ENCODE results near the gene SPON1.

GRCh38 chr11:13962198-13962561 is 343 bp upstream of the SPON1 start:
- no peak for TF ChIP-seq POLR2AphosphoS5 (IDR thresholded peaks at IDR 0.05; ENCODE audit: low read length)
- TF ChIP-seq USF1 (IDR thresholded peaks at IDR 0.05; ENCODE audit: borderline replicate concordance, extremely low read length, insufficient read depth, low read depth, low read length), result no peak
- no peak for TF ChIP-seq BCL11A (IDR thresholded peaks at IDR 0.05; ENCODE audit: low read depth, low read length)
- no peak for TF ChIP-seq RFX5 (IDR thresholded peaks at IDR 0.05; ENCODE audit: low read depth, low read length)
- TF ChIP-seq FOS (IDR thresholded peaks at IDR 0.05; ENCODE audit: borderline replicate concordance, extremely low read depth, insufficient read length), result no peak
